HG03066 (cell line): Measurements from ENCODE around the gene ZNF511.
"Not testable (repeated sequence)": the region's sequence is repeated elsewhere in the genome, so short reads cannot be mapped to it uniquely, and the experiment has no call there.

Experiments
- ATAC-seq: cut with Tn5 transposase; IDR thresholded peaks from one replicate; pipeline ENCODE4 v1.9.1; 2021; ENCODE audit warnings: low read depth; ENCODE audit not compliant: unreplicated experiment

Gene ZNF511

GRCh38 chr10:133312769-133313145 is 4.0 kb downstream of the ZNF511 start:
- no peak for ATAC-seq

- ATAC-seq = no peak
Observed at GRCh38 chr10:133313192-133313591, 4.5 kb downstream of the ZNF511 start.

DNA sequence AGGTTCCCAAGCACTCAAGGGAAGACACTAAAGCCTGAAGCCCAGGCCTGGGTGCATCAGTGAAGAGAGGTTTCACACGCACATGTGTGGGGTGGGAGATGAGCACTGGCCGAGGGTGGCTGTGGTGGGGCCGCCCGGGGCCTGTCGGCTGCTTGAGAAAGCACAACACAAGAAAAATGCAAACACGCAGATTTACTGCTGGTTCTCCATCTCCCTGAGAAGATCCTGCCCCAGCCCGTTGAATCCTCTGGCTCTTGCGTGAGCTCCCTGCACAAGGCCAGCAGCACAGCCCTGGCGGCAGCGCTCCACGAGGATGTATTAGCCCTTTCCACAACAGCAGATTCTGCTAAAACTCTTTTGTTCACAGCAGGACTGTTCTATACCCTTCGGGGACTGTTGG is 6.2 kb downstream of the ZNF511 start:
- ATAC-seq = no peak

DNA sequence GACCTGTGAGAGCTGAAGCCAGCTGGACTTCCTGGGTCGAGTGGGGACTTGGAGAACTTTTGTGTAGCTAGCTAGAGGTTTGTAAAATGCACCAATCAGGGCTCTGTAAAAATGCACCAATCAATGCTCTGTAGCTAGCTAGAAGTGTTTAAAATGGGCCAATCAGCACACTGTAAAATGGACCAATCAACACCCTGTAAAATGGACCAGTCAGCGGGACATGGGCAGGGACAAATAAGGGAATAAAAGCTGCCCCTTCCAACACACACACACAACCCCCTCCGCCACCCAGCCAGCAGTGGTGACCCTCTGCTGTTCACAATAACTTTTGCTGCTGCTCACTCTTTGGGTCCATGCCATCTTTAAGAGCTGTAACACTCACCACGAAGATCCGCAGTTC is 7.1 kb downstream of the ZNF511 start:
- no peak for ATAC-seq

DNA sequence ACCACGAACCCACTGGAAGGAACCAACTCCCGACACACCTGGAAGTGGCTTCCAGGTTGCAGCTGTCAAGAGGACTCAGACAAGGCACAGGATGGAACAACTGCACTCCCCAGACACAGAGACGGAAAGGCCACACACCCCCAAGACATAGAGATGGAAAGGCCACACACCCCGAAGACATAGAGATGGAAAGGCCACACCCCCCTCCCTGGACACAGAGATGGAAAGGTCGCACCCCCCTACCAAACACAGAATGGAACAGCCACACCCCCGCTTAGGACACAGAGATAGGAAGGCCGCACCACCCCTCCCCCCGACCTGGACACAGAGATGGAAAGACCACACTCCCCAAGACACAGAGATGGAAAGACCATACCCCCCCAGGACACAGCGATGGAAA is 7.6 kb downstream of the ZNF511 start:
- no peak for ATAC-seq

DNA sequence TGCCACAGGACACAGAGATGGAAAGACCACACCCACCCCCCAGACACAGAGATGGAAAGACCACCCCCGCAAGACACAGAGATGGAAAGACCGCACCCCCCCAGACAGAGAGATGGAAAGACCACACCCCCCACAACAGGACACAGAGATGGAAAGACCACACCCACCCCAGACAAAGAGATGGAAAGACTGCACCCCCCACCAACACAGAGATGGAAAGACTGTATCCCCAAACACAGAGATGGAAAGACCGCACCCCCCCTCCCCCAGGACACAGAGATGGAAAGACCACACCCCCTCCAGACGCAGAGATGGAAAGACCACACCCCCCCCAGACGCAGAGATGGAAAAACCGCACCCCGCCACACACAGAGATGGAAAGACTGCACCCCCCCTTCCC is 8.0 kb downstream of the ZNF511 start:
- no peak for ATAC-seq

DNA sequence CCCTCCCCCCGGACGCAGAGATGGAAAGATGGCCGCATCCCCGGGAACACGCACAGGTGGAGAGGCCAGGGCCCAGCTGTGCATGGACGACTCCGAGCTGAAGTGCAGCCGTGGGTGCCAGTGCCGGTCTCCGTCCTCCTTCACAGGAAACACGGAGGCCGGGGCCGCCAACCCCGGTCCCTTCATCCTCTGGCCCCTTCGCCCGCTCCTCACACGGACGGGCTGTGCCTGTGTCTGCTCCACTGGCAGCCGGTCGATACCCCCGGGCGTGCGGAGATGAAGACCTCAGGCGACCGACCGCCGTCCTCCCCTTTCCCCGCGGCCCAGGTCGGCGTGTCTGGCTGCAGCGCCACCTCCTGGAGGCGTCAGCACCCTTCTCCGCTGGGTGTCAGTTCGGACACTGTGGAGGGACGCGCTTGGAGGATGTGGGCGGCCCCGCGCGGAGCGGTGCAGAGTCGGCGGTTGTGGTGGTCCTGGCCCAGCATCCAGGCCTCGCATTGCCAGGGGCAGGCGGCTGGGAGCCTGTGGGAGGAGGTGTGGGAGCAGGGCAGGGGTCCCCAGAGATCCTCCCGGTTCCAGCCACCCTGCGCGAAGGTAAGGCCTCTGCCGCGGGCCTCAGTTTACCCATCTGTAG is 9.9 kb downstream of the ZNF511 start:
- ATAC-seq = peak; percentile 84

GRCh38 chr10:133320852-133321422 is 12.2 kb downstream of the ZNF511 start:
- ATAC-seq = not testable (repeated sequence)

DNA sequence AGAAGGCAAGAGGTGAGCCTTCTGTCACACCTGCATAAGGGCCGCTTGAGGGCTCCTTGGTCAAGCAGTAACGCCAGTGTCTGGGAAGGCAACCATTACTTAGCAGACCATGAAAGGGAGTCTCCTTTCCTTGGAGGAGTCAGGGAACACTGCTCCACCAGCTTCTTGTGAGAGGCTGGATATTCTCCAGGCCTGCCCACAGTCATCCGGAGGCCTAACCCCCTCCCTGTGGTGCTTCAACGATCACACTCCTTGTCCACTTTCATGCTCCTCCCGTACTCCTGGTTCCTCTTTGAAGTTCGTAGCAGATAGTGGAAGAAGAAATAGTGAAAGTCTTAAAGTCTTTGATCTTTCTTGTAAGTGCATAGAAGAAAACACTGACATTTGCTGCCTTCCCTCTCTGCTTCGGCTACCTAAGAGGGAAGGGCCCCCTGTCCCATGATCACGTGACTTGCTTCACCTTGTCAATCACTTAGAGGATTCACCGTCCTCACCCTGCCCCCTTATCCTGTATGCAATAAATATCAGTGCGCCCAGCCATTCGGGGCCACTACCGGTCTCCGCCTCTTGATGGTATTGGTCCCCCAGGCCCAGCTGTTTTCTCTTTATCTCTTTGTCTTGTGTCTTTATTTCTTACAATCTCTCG is 13.5 kb downstream of the ZNF511 start:
- not testable (repeated sequence) for ATAC-seq

DNA sequence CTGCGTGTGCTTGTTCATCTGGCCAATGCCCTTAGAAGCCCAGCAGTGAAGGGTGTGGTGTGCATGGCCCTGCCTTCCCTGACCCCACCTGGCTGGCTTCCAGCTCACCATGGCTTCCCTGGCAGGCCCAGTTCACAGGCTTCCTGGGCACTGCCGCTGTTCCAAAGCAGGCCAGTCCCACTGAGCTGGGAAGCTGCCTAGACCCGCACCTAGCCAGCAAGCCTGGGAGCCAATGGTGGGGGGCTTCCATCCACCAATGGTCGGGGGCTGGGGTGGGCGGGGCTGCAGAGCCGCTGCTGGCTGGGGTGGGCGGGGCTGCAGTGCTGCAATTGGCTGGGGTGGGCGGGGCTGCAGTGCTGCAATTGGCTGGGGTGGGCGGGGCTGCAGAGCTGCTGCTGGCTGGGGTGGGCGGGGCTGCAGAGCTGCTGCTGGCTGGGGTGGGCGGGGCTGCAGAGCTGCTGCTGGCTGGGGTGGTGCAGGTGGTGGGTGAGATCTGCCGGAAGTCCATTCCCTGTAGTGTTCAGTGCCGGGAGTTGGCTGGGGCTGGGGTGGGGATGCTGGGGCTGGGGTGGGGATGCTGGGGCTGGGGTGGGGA is 15.6 kb downstream of the ZNF511 start:
- ATAC-seq = no peak

GRCh38 chr10:133324857-133325260 is 16.1 kb downstream of the ZNF511 start:
- no peak for ATAC-seq

DNA sequence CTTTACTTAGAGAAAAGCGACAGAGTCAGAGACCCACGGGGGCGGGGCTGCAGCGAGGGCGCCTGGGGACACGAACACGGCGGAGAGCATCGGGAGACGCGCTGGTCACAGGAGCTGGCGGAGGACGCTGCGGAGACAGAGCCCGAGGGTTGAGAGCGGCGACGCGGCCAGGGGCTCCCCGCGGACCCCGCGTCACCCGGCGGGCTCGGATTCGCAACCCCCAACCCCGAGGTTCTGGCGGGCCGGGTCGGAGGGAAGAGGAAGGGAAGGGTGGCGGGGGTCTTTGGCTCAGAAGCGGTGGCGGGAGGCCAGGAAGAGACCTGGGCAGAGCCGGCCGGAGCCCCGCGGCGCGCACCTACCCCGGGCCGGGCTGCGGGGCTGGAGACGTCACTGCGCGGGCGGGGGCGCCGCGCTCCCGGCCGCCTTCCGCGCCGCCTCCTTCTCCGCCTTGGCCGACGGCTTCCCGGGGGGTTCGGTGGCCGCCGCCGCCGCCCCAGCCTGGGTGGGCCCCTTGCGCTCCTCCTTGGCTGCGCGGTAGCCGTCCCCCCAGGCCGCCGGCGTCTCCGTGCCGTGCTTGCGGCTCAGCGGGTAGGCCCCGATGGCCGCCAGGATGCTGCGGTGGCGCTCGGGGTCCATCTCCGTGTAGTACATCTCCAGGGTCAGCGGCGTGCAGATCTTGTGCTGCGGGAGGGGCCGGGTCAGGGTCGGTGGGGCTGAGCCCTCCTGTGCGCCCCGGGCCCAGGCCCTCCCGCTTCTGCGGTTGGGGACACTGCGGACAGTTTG is 16.9 kb downstream of the ZNF511 start:
- ATAC-seq = no peak

DNA sequence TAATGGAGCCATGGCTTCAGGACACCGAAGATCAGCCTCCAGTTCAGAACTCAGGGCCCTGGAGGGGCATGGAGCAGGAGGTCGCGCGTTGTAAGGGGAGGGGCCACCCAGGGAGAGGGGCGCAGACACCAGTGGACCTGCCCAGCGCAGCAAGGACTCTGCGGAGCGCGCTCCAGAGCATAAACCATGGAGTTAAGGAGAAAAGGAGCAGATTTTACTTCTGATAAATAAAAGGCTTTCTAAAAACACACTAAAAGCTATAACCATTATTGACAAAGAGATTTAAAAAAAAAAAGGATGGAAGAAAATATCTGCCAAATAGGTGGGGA is 17.5 kb downstream of the ZNF511 start:
- ATAC-seq = no peak

GRCh38 chr10:133326745-133327650 is 18.3 kb downstream of the ZNF511 start:
- no peak for ATAC-seq

DNA sequence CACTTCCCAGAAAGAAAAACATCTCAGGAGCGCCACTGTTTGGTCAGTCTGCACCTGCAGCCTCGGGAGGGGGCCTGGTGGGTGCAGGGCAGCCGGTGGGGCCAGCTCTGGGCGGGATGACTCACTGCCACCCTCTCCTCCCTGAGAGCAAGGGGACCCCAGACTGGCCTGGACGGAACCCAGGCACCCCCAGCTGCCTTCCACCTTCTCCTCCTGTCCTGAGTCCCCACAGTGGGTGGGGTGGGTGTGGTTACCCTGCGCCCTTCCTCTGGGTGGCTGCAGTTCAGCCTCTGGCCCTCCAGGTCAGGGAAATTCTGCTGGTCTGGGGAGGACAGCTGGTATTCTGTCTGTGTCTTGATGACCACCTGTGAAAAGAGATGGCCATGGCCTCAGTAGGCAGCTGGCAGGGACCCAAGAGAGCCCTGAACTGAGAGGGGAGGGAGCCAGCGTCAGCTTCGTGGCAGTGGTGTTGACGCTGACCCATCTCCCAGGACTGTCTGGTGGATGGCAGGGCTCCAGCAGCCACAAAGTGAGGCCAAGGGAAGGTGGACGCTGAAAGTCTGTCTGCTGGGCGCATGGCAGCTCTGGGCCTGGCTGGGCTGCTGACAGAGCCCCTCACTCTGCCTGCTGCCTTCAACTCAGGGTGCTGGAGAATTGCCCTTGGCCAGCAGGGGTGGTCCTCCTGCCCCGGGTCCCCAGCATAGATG is 19.1 kb downstream of the ZNF511 start:
- no peak for ATAC-seq

GRCh38 chr10:133328358-133329343 is 19.9 kb downstream of the ZNF511 start:
- no peak for ATAC-seq

DNA sequence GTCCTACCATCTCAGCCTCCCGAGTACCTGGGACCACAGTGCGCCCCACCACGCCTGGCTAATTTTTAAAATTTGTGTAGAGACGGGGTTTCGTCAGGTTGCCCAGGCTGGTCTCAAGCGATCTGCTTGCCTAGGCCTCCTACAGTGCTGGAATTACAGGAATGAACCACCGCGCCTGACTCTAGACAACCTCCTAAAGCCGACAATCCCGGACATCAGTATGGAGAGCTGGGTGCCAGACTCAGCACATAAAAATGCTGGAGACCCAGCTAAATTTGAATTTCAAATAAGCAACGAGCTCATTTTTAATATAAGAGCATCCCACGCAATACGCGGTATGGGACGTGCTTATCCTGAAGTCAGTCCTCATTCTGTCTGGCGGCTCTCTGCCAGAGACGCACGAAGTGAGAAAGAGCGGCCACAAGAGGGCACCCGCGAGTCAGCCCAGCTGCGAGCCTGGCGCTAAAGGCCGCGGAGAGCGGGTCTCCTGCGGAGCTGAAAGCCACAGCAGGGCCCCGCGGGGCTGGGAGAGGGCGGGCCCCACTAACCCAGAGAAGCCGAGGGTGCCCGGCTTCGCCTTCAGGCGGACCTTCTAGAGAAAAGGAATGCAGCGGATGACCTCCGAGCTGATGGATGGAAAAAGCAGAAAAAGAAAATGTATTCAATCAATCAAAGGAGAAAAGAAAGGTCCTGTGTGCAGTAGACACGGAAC is 20.9 kb downstream of the ZNF511 start:
- ATAC-seq = peak; percentile 89
